Neural crest cell (in vitro differentiated cells): Measurements from ENCODE around the gene ANXA2. TPM values are rescaled to one million over a fixed set of nuclear protein-coding genes. Genes with fewer than 3 reads are reported as not detected.

Experiments used
- DNase-seq: peaks from one replicate; pipeline ENCODE4 v3.0.0; 2021; ENCODE audit warnings: low read depth, mixed read lengths, low spot score
- H3K27ac Mint-ChIP-seq: one replicate; pipeline ENCODE4 v1.8.0; 2021; ENCODE audit warnings: mild to moderate bottlenecking, mixed read lengths; ENCODE audit not compliant: unreplicated experiment
- H3K27me3 Mint-ChIP-seq: 2 replicates; pipeline ENCODE4 v1.8.0; 2021; ENCODE audit warnings: low read depth, mild to moderate bottlenecking, mixed read lengths
- H3K36me3 Mint-ChIP-seq: 2 replicates; pipeline ENCODE4 v1.8.0; 2021; ENCODE audit warnings: low read depth, mild to moderate bottlenecking, mixed read lengths
- H3K4me1 Mint-ChIP-seq: 2 replicates; pipeline ENCODE4 v1.8.0; 2021; ENCODE audit warnings: mixed read lengths
- H3K4me3 Mint-ChIP-seq: one replicate; pipeline ENCODE4 v1.8.0; 2021; ENCODE audit warnings: mild to moderate bottlenecking, mixed read lengths
- H3K9me3 Mint-ChIP-seq: 2 replicates; pipeline ENCODE4 v1.8.0; 2021; ENCODE audit warnings: mixed read lengths
- total RNA-seq: library from RNA; stranded (reverse); gene quantifications from 2 replicates; pipeline ENCODE4 v1.2.1, GENCODE V29; 2021
- TF ChIP-seq, protein P1 (sequence below): fragments of 200-600 bp; sonication (generic); conservative IDR thresholded peaks from 2 replicates; pipeline ENCODE4 v1.5.0; 2021; ENCODE audit warnings: antibody characterized with exemption, mild to moderate bottlenecking

The ANXA2 gene
- total RNA-seq, 1 donor from 2014 or later = 122 TPM

DNA sequence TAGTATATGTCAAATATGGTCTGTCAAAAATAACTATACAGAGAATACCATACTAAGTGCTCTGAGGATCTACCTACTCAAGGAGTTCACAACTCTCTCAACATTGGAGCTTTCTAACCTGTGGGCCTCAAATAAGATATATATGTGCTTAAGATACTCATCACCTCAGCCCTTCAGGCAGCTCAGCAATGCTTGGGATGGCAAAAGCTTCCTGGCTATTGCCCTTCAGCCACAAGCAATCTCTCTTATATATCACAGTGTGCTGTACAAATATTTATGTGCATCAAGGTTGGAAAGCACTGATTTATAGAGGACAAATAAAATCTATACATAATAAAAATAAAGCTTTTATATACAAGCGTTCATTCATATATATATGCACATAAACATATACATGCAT lies 40.9 kb upstream of the ANXA2 start:
- Mint-ChIP-seq H3K4me1 (no peaks in the 10 kb centered on the region), H3K27me3 (no peaks in the 10 kb centered on the region), H3K4me3 (no peak overlapping the region), H3K9me3 (no peaks in the 10 kb centered on the region), H3K36me3 (peaks cover 7% of the 10 kb centered on the region), H3K27ac (no peak overlapping the region)
- TF ChIP-seq, protein P1, sequence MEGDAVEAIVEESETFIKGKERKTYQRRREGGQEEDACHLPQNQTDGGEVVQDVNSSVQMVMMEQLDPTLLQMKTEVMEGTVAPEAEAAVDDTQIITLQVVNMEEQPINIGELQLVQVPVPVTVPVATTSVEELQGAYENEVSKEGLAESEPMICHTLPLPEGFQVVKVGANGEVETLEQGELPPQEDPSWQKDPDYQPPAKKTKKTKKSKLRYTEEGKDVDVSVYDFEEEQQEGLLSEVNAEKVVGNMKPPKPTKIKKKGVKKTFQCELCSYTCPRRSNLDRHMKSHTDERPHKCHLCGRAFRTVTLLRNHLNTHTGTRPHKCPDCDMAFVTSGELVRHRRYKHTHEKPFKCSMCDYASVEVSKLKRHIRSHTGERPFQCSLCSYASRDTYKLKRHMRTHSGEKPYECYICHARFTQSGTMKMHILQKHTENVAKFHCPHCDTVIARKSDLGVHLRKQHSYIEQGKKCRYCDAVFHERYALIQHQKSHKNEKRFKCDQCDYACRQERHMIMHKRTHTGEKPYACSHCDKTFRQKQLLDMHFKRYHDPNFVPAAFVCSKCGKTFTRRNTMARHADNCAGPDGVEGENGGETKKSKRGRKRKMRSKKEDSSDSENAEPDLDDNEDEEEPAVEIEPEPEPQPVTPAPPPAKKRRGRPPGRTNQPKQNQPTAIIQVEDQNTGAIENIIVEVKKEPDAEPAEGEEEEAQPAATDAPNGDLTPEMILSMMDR = no peak
- no peak for DNase-seq

DNA sequence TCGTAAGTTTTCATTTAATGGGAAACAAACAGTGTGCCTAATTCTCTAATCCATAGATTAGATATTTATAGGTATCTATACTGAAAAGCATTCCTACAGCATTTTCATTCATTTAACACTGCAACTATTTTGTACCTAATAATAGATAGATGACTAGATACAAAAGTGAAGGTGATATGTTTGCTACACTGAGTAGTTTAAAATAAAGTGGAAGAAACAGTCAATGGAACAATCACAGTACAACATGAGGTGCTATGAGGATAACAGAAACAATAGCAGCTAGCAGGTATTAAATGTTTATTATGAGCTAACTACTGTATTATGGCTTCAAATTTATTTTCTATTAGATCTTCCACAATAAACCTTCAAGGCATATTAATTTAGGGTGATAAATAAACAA lies 31.1 kb upstream of the ANXA2 start:
- no peaks in the 10 kb centered on the region for H3K9me3 Mint-ChIP-seq
- peaks cover 3% of the 10 kb centered on the region for H3K4me1 Mint-ChIP-seq
- H3K36me3 Mint-ChIP-seq = peaks cover 10% of the 10 kb centered on the region
- no peaks in the 10 kb centered on the region for H3K27me3 Mint-ChIP-seq
- TF ChIP-seq, protein P1 = no peak
- no peak overlapping the region for H3K27ac Mint-ChIP-seq
- DNase-seq = no peak
- no peak overlapping the region for H3K4me3 Mint-ChIP-seq

DNA sequence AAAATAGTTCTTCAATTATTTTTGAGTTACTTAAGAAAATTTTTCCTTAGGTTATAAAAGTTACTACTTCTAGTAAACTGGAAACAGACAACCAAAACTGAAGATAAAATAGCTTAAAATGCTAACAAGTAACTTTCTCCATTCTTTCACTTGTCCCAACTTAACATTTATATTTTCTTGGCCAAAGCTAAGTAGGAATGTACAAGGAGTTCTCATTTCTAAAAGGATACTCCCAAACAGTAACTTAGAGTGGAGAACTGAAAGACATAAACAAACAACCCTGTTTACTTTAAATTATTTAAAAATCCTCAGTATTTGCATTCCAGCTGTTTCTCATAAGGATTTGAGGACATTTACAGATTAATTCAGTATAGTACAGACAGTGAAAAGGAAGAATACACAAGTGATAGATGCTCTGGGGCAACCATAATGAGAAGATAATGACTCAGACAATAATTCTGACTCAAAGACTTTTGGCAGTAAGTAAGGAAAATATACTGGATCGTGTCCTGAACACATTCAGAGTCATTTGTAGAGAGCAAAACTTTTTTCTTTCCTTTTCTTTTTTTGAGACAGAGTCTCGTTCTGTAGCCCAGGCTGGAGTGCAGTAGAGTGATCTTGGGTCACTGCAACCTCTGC lies 29.2 kb upstream of the ANXA2 start:
- peaks cover 11% of the 10 kb centered on the region for H3K36me3 Mint-ChIP-seq
- no peaks in the 10 kb centered on the region for H3K27me3 Mint-ChIP-seq
- H3K4me3 Mint-ChIP-seq = no peak overlapping the region
- no peak overlapping the region for H3K27ac Mint-ChIP-seq
- peaks cover 12% of the 10 kb centered on the region for H3K4me1 Mint-ChIP-seq
- TF ChIP-seq, protein P1 = no peak
- no peaks in the 10 kb centered on the region for H3K9me3 Mint-ChIP-seq
- DNase-seq = no peak

DNA sequence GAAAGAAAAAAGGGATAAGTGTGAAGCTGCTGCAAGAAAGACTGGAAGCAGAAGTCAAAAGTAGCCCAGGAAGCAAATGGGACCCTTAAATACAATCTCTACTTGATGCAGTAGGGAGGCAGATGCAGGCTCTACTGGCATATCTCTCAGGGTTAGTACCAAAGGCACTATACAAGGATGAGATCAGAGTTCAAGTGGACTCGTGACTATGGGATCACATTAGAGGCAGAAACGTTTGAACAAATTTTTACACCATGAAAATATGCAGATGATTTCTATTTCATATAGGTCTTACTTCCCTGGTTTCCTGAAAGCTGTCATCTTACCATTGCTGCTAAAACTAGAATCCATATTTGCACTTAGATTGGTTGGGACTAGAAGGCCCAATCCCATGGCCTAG lies 27.7 kb upstream of the ANXA2 start:
- no peaks in the 10 kb centered on the region for H3K27me3 Mint-ChIP-seq
- no peaks in the 10 kb centered on the region for H3K9me3 Mint-ChIP-seq
- H3K4me1 Mint-ChIP-seq = peaks cover 12% of the 10 kb centered on the region
- DNase-seq = no peak
- TF ChIP-seq, protein P1 = no peak
- H3K4me3 Mint-ChIP-seq = no peak overlapping the region
- H3K36me3 Mint-ChIP-seq = peaks cover 7% of the 10 kb centered on the region
- H3K27ac Mint-ChIP-seq = no peak overlapping the region

DNA sequence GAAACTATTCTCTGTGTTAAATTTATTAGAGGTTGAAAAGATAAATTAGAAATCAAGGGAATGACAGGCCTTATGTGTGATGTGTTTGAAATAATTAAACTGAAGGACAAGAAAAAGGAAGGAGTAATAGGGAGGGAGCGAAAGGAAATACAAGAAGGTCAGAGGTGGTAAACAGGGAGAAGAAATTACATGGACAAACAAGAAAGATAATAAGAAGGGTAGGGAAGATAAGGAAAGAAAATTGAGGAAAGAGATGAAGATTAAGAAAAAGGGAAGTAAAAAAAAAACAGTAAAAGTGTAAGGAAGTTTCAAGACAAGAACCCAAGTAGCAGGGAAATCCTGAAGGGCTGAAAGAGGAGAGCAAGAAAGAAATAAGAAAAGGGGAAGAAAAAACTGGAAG lies 26.2 kb upstream of the ANXA2 start:
- Mint-ChIP-seq H3K27ac (peak overlapping the region; percentile 2), H3K4me1 (peaks cover 12% of the 10 kb centered on the region), H3K9me3 (no peaks in the 10 kb centered on the region), H3K36me3 (peaks cover 10% of the 10 kb centered on the region), H3K4me3 (no peak overlapping the region), H3K27me3 (no peaks in the 10 kb centered on the region)
- no peak for DNase-seq
- TF ChIP-seq, protein P1 = no peak
